ENCODE results near the gene ABCC8. TPM values are rescaled to one million over a fixed set of nuclear protein-coding genes. Genes with fewer than 3 reads are reported as not detected.

ABCC8 gene
- total and polyA plus RNA-seq, 2 donors from 2014 or later, result 1.3 to 3.2 TPM

GRCh38 chr11:17414317-17414737 is 62.3 kb downstream of the ABCC8 start:
- FAIRE-seq (no peak), DNase-seq (no peak)
- H3K4me1 ChIP-seq (ENCODE audit: control insufficient read depth in 2 of 3, insufficient read depth in 2 of 3, low read depth in 1 of 3, low read length in 3 of 3), result peaks cover 0 to 5% (median 0%) of the 10 kb centered on the region in 3 donors
- H3K27ac ChIP-seq (ENCODE audit: low read depth in 2 of 2, low read length in 2 of 2), result no peak overlapping the region
- no peaks in the 10 kb centered on the region for H3K36me3 ChIP-seq (ENCODE audit: control insufficient read depth in 2 of 3, insufficient read depth in 3 of 3, low read length in 3 of 3)
- H3K27me3 ChIP-seq (ENCODE audit: control insufficient read depth, insufficient read depth, low read length), result no peaks in the 10 kb centered on the region
- TF ChIP-seq CTCF (IDR thresholded peaks at IDR 0.05; ENCODE audit: borderline replicate concordance, extremely low read depth, insufficient read depth), result no peak
- no peaks in the 10 kb centered on the region for H3K9me3 ChIP-seq (ENCODE audit: control insufficient read depth in 2 of 3, insufficient read depth in 1 of 3, low read length in 3 of 3)
- no peak overlapping the region for H3K4me3 ChIP-seq (ENCODE audit: low read length in 3 of 3)
- H3K9ac ChIP-seq (ENCODE audit: low read length in 3 of 3), result no peak overlapping the region
- intact Hi-C loops (cut with DNase I), result no loop called here

- Histone ChIP-seq H3K9ac (ENCODE audit: low read length in 3 of 3) (no peak overlapping the region), H3K9me3 (ENCODE audit: control insufficient read depth in 2 of 3, insufficient read depth in 1 of 3, low read length in 3 of 3) (no peaks in the 10 kb centered on the region), H3K4me3 (ENCODE audit: low read length in 3 of 3) (no peak overlapping the region), H3K27me3 (ENCODE audit: control insufficient read depth, insufficient read depth, low read length) (no peaks in the 10 kb centered on the region), H3K4me1 (ENCODE audit: control insufficient read depth in 2 of 3, insufficient read depth in 2 of 3, low read depth in 1 of 3, low read length in 3 of 3) (peaks cover 0 to 5% (median 0%) of the 10 kb centered on the region in 3 donors), H3K36me3 (ENCODE audit: control insufficient read depth in 2 of 3, insufficient read depth in 3 of 3, low read length in 3 of 3) (no peaks in the 10 kb centered on the region), H3K27ac (ENCODE audit: low read depth in 2 of 2, low read length in 2 of 2) (no peak overlapping the region)
- intact Hi-C loops (cut with DNase I), result no loop called here
- FAIRE-seq, result no peak
- TF ChIP-seq CTCF (IDR thresholded peaks at IDR 0.05; ENCODE audit: borderline replicate concordance, extremely low read depth, insufficient read depth), result no peak
- DNase-seq, result peak in 1 of 5 donors; percentile 32
Observed at GRCh38 chr11:17413414-17414316, 63.0 kb downstream of the ABCC8 start.

DNA sequence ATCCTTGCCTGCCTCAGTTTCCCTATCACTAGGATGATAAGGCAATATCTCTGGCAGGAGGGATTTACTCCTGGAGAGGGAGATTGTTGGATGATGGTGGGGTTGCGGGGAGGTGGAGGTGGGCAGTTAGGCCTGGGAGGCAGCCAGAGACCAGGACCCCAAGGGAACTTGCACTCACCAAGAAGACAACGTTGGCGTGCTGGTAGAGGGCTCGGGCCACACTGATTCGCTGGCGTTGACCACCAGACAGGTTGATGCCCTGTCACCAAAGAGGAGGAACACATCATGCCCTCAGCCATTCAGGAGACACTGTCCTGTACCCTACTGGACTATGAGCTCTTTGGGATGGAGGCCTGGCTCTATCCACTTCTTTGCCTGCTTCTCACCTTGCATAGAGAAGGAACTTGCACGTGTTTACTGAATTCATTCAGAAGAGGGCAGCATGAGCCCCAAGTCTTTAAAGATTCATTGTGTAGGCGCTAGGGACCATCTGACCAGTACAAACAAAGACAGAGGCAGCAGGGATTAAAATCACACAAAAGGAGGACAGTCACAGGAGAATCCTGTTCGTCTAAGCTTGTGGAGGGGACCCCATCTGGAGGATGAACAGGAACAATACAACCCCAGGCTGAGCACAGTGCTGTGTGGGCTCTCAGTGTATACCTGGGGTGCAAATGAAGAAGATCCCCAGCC is 64.0 kb downstream of the ABCC8 start:
- Histone ChIP-seq H3K27ac (ENCODE audit: low read depth in 2 of 2, low read length in 2 of 2) (no peak overlapping the region), H3K9ac (ENCODE audit: low read length in 3 of 3) (no peak overlapping the region), H3K36me3 (ENCODE audit: control insufficient read depth in 2 of 3, insufficient read depth in 3 of 3, low read length in 3 of 3) (no peaks in the 10 kb centered on the region), H3K9me3 (ENCODE audit: control insufficient read depth in 2 of 3, insufficient read depth in 1 of 3, low read length in 3 of 3) (no peaks in the 10 kb centered on the region), H3K4me1 (ENCODE audit: control insufficient read depth in 2 of 3, insufficient read depth in 2 of 3, low read depth in 1 of 3, low read length in 3 of 3) (peaks cover 0 to 5% (median 0%) of the 10 kb centered on the region in 3 donors), H3K27me3 (ENCODE audit: control insufficient read depth, insufficient read depth, low read length) (no peaks in the 10 kb centered on the region), H3K4me3 (ENCODE audit: low read length in 3 of 3) (no peak overlapping the region)
- intact Hi-C loops (cut with DNase I), result no loop called here
- FAIRE-seq, result no peak
- no peak for TF ChIP-seq CTCF (IDR thresholded peaks at IDR 0.05; ENCODE audit: borderline replicate concordance, extremely low read depth, insufficient read depth)
- peak in 1 of 5 donors; percentile 4 for DNase-seq

Data from kidney (tissue), 14 donors.